Breast epithelium (tissue), 3 donors: ENCODE measurements around the gene CADPS2.

Source experiments
- POLR2A ChIP-seq: fragments of 450-650 bp; IDR thresholded peaks from one replicate; pipeline ENCODE4 v1.6.1; 2016; ENCODE audit warnings: antibody characterized with exemption, mild to moderate bottlenecking, moderate library complexity
- POLR2AphosphoS5 ChIP-seq, 3 donors: sonication (generic); formaldehyde crosslinking; IDR thresholded peaks; one replicate each; pipeline ENCODE4 v1.6.1; 2017; ENCODE audit warnings: antibody characterized with exemption in 3 of 3
- TF ChIP-seq, protein P1 (sequence below), 3 donors: fragments of 450-650 bp; IDR thresholded peaks; one replicate each; pipeline ENCODE4 v1.5.1; 2016 to 2017; ENCODE audit warnings: antibody characterized with exemption in 3 of 3, mild to moderate bottlenecking in 3 of 3, moderate library complexity in 3 of 3

- TF ChIP-seq POLR2A (no peak), POLR2AphosphoS5 (IDR thresholded peaks at IDR 0.05) (no peak)
- TF ChIP-seq, protein P1, sequence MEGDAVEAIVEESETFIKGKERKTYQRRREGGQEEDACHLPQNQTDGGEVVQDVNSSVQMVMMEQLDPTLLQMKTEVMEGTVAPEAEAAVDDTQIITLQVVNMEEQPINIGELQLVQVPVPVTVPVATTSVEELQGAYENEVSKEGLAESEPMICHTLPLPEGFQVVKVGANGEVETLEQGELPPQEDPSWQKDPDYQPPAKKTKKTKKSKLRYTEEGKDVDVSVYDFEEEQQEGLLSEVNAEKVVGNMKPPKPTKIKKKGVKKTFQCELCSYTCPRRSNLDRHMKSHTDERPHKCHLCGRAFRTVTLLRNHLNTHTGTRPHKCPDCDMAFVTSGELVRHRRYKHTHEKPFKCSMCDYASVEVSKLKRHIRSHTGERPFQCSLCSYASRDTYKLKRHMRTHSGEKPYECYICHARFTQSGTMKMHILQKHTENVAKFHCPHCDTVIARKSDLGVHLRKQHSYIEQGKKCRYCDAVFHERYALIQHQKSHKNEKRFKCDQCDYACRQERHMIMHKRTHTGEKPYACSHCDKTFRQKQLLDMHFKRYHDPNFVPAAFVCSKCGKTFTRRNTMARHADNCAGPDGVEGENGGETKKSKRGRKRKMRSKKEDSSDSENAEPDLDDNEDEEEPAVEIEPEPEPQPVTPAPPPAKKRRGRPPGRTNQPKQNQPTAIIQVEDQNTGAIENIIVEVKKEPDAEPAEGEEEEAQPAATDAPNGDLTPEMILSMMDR (IDR thresholded peaks at IDR 0.05) = no peak
Measured at GRCh38 chr7:122364761-122365280, 521.4 kb downstream of the CADPS2 start.
